Aorta (tissue), 5 donors: Measurements from ENCODE around the gene SEC61A2. TPM values are rescaled to one million over a fixed set of nuclear protein-coding genes. Genes with fewer than 3 reads are reported as not detected.

Source experiments
- ATAC-seq: fragments of 200-7000 bp; cut with Tn5 transposase; one replicate; pipeline ENCODE4 v1.9.1; 2022; ENCODE audit warnings: moderate library complexity; ENCODE audit not compliant: low FRiP score
- DNase-seq, 2 donors: peaks; one replicate each; pipeline ENCODE4 v3.0.0-alpha.2; 2020
- H3K27ac ChIP-seq, 2 donors: one replicate each; pipeline ENCODE4 v1.5.1; 2013; ENCODE audit warnings: low read length in 2 of 2, mild to moderate bottlenecking in 2 of 2, moderate library complexity in 2 of 2, control low read depth in 1 of 2, inconsistent platforms in 1 of 2, low read depth in 1 of 2
- H3K27me3 ChIP-seq, 2 donors: one replicate each; pipeline ENCODE4 v1.6.1; 2013; ENCODE audit warnings: control low read depth in 1 of 2, low read length in 1 of 2, mild to moderate bottlenecking in 1 of 2, moderate library complexity in 1 of 2; ENCODE audit not compliant: insufficient read depth in 2 of 2, control insufficient read depth in 1 of 2
- H3K36me3 ChIP-seq, 2 donors: one replicate each; pipeline ENCODE4 v1.6.1; 2013; ENCODE audit warnings: control low read depth in 1 of 2, low read length in 1 of 2, mild to moderate bottlenecking in 1 of 2; ENCODE audit not compliant: insufficient read depth in 2 of 2, control insufficient read depth in 1 of 2
- H3K4me1 ChIP-seq, 2 donors: one replicate each; pipeline ENCODE4 v1.6.1; 2013; ENCODE audit warnings: low read length in 2 of 2, control low read depth in 1 of 2, mild to moderate bottlenecking in 1 of 2, moderate library complexity in 1 of 2; ENCODE audit not compliant: insufficient read depth in 2 of 2, control insufficient read depth in 1 of 2
- H3K4me3 ChIP-seq, 2 donors: one replicate each; pipeline ENCODE4 v1.5.1; 2013; ENCODE audit warnings: low read length in 2 of 2, control low read depth in 1 of 2, mild to moderate bottlenecking in 1 of 2
- H3K9me3 ChIP-seq: one replicate; pipeline ENCODE4 v1.6.1; 2013; ENCODE audit warnings: mild to moderate bottlenecking, low read length; ENCODE audit not compliant: control insufficient read depth
- WGBS, 2 donors: extraction: QIAGEN DNeasy Blood & Tissue Kit; methylation state at CpG; one replicate each; pipeline ENCODE4 v1.1.7; 2013; 5-methylcytosine and 5-hydroxymethylcytosine counted together
- intact Hi-C, 2 donors: fragments of 100-400 bp; cut with DNase I; formaldehyde crosslinking; loops; one replicate each; pipeline versions ENCODE4 v1.14.2 to v1.15.0; 2022
- polyA plus RNA-seq, 2 donors: library from polyadenylated mRNA; stranded (reverse); fragments of 200-250 nt; gene quantifications; one replicate each; pipeline ENCODE4 v1.2.3, GENCODE V29; 2013
- total RNA-seq, 2 donors: library from RNA; stranded (reverse); fragmentation: NEBNext Ultra II Directional; extraction: Animal tissue kit (Norgen Biotek cat#: 25700); gene quantifications; one replicate each; pipeline ENCODE4 v1.2.1, GENCODE V29; 2021
- donor health status: healthy with polysubstance abuse.
- donor health status: Bipolar disorder and iron deficiency.
- donor health status: DM: no; HTN: no; CAD: no.
- donor health status: DM: no; HTN: no; CAD: no.
- donor health status: DM: yes; HTN: yes; CAD: no.

The SEC61A2 gene
- total and polyA plus RNA-seq, 4 donors: 3.3 to 8.7 (median 7.0) TPM

- peaks cover 1 to 3% of the 10 kb centered on the region in 2 donors for H3K36me3 ChIP-seq
- H3K27ac ChIP-seq: no peak overlapping the region
- H3K27me3 ChIP-seq: no peaks in the 10 kb centered on the region
- ATAC-seq (peak; percentile 36), DNase-seq (no peak)
- no peaks in the 10 kb centered on the region for H3K9me3 ChIP-seq
- intact Hi-C loops: no loop called here
- no peaks in the 10 kb centered on the region for H3K4me1 ChIP-seq
- 96% methylated on average over 3 of the region's 3 CpGs for WGBS, 2 donors
- H3K4me3 ChIP-seq: no peak overlapping the region
These were observed 15.1 kb downstream of the SEC61A2 start for GRCh38 chr10:12144538-12144937.

- ATAC-seq: no peak
- DNase-seq: no peak
- Histone ChIP-seq H3K27ac (no peak overlapping the region), H3K36me3 (peaks cover 0 to 8% of the 10 kb centered on the region in 2 donors), H3K4me3 (no peak overlapping the region), H3K9me3 (no peaks in the 10 kb centered on the region), H3K4me1 (no peaks in the 10 kb centered on the region), H3K27me3 (no peaks in the 10 kb centered on the region)
- 71 to 84% methylated on average over 4 of the region's 4 CpGs for WGBS, 2 donors
- intact Hi-C loops: no loop called here
These were observed 20.7 kb downstream of the SEC61A2 start for GRCh38 chr10:12150163-12150562.

GRCh38 chr10:12154516-12154915, 25.0 kb downstream of the SEC61A2 start:
- no peaks in the 10 kb centered on the region for H3K9me3 ChIP-seq
- no peaks in the 10 kb centered on the region for H3K27me3 ChIP-seq
- WGBS, 2 donors: 85% methylated on average over 6 of the region's 6 CpGs
- no peak for DNase-seq
- H3K27ac ChIP-seq: no peak overlapping the region
- H3K36me3 ChIP-seq: peaks cover 4 to 10% of the 10 kb centered on the region in 2 donors
- ATAC-seq: no peak
- no peak overlapping the region for H3K4me3 ChIP-seq
- no peaks in the 10 kb centered on the region for H3K4me1 ChIP-seq
- intact Hi-C loops: no loop called here

- peaks cover 4 to 7% of the 10 kb centered on the region in 2 donors for H3K36me3 ChIP-seq
- no peak overlapping the region for H3K4me3 ChIP-seq
- no peak overlapping the region for H3K27ac ChIP-seq
- ATAC-seq: no peak
- intact Hi-C loops: no loop called here
- no peaks in the 10 kb centered on the region for H3K9me3 ChIP-seq
- no peaks in the 10 kb centered on the region for H3K27me3 ChIP-seq
- WGBS, 2 donors: 70% methylated on average over 14 of the region's 14 CpGs
- H3K4me1 ChIP-seq: no peaks in the 10 kb centered on the region
- no peak for DNase-seq
These were observed 27.1 kb downstream of the SEC61A2 start for GRCh38 chr10:12156367-12157123.

- Histone ChIP-seq H3K4me1 (no peaks in the 10 kb centered on the region), H3K36me3 (peaks cover 4 to 7% of the 10 kb centered on the region in 2 donors), H3K27me3 (no peaks in the 10 kb centered on the region), H3K9me3 (no peaks in the 10 kb centered on the region), H3K27ac (no peak overlapping the region), H3K4me3 (no peak overlapping the region)
- ATAC-seq (no peak), DNase-seq (no peak)
- intact Hi-C loops: no loop called here
- 95 to 97% methylated on average over 3 of the region's 3 CpGs for WGBS, 2 donors
These were observed 28.6 kb downstream of the SEC61A2 start for GRCh38 chr10:12158111-12158510.

GRCh38 chr10:12160664-12161063, 31.2 kb downstream of the SEC61A2 start:
- Histone ChIP-seq H3K4me1 (no peaks in the 10 kb centered on the region), H3K27me3 (no peaks in the 10 kb centered on the region), H3K36me3 (peaks cover 2 to 5% of the 10 kb centered on the region in 2 donors), H3K9me3 (no peaks in the 10 kb centered on the region), H3K27ac (no peak overlapping the region), H3K4me3 (no peak overlapping the region)
- ATAC-seq (no peak), DNase-seq (no peak)
- intact Hi-C loops: no loop called here
- 95 to 96% methylated on average over 5 of the region's 5 CpGs for WGBS, 2 donors

GRCh38 chr10:12162927-12163326, 33.5 kb downstream of the SEC61A2 start:
- ATAC-seq (no peak), DNase-seq (no peak)
- intact Hi-C loops: no loop called here
- no peaks in the 10 kb centered on the region for H3K4me1 ChIP-seq
- 97 to 98% methylated on average over 6 of the region's 6 CpGs for WGBS, 2 donors
- H3K36me3 ChIP-seq: peaks cover 3 to 10% of the 10 kb centered on the region in 2 donors
- H3K9me3 ChIP-seq: no peaks in the 10 kb centered on the region
- H3K27ac ChIP-seq: no peak overlapping the region
- no peak overlapping the region for H3K4me3 ChIP-seq
- H3K27me3 ChIP-seq: no peaks in the 10 kb centered on the region

GRCh38 chr10:12164085-12164484, 34.6 kb downstream of the SEC61A2 start:
- Histone ChIP-seq H3K27me3 (no peaks in the 10 kb centered on the region), H3K4me1 (no peaks in the 10 kb centered on the region), H3K27ac (no peak overlapping the region), H3K4me3 (no peak overlapping the region), H3K36me3 (peaks cover 4 to 9% of the 10 kb centered on the region in 2 donors), H3K9me3 (no peaks in the 10 kb centered on the region)
- no peak for DNase-seq
- WGBS, 2 donors: 88% methylated on average over 12 of the region's 12 CpGs
- no peak for ATAC-seq
- intact Hi-C loops: no loop called here

- ATAC-seq: no peak
- Histone ChIP-seq H3K4me1 (no peaks in the 10 kb centered on the region), H3K36me3 (peaks cover 5 to 11% of the 10 kb centered on the region in 2 donors), H3K9me3 (no peaks in the 10 kb centered on the region), H3K27ac (no peak overlapping the region), H3K27me3 (no peaks in the 10 kb centered on the region), H3K4me3 (no peak overlapping the region)
- DNase-seq: no peak
- intact Hi-C loops: no loop called here
- 80 to 81% methylated on average over 3 of the region's 3 CpGs for WGBS, 2 donors
These were observed 35.6 kb downstream of the SEC61A2 start for GRCh38 chr10:12165036-12165435.
